Tibial artery (tissue), 4 donors: ENCODE results near the gene DHRS3.
A peak's percentile ranks its signal among the peaks of the same experiment; 100 is the strongest.
"Not testable (repeated sequence)": the region's sequence is repeated elsewhere in the genome, so short reads cannot be mapped to it uniquely, and the experiment has no call there.

Experiments used
- DNase-seq, 2 donors: peaks; one replicate each; pipeline ENCODE4 v3.0.0-alpha.2; 2019
- H3K27ac ChIP-seq, 2 donors: fragments of 200-600 bp; sonication (generic) in 1 of 2; 1 replicate in 1 of 2; 2 replicates in 1 of 2; pipeline ENCODE4 v1.5.1; 2018 to 2019; ENCODE audit warnings: mild to moderate bottlenecking in 1 of 2
- H3K27me3 ChIP-seq, 2 donors: fragments of 200-600 bp; sonication (generic) in 1 of 2; one replicate each; pipeline versions ENCODE4 v1.5.1 to v1.6.0; 2016 to 2019
- H3K36me3 ChIP-seq, 3 donors: fragments of 200-600 bp; sonication (generic) in 2 of 3; one replicate each; pipeline ENCODE4 v1.5.1; 2016 to 2019; ENCODE audit warnings: mild to moderate bottlenecking in 2 of 3
- H3K4me1 ChIP-seq, 4 donors: fragments of 200-600 bp; sonication (generic) in 2 of 4; 1 replicate in 3 of 4; 2 replicates in 1 of 4; pipeline ENCODE4 v1.5.1; 2016 to 2019
- H3K4me3 ChIP-seq, 2 donors: fragments of 200-600 bp; sonication (generic) in 1 of 2; 1 replicate in 1 of 2; 2 replicates in 1 of 2; pipeline ENCODE4 v1.5.1; 2018 to 2019; ENCODE audit warnings: mild to moderate bottlenecking in 2 of 2
- H3K9me3 ChIP-seq, 3 donors: fragments of 200-600 bp; sonication (generic) in 1 of 3; one replicate each; pipeline ENCODE4 v1.5.1; 2016 to 2019
- intact Hi-C: fragments of 100-400 bp; cut with DNase I; formaldehyde crosslinking; loops from one replicate; pipeline ENCODE4 v1.15.0; 2023; ENCODE audit warnings: low total_unique reads
- TF ChIP-seq, protein P1 (sequence below), 2 experiments: fragments of 200-600 bp in 1 of 2; fragments of 450-650 bp in 1 of 2; IDR thresholded peaks; one replicate each; pipeline ENCODE4 v1.5.1; 2017 to 2019; ENCODE audit warnings: antibody characterized with exemption in 2 of 2, mild to moderate bottlenecking in 1 of 2, moderate library complexity in 1 of 2

DHRS3 gene

DNA sequence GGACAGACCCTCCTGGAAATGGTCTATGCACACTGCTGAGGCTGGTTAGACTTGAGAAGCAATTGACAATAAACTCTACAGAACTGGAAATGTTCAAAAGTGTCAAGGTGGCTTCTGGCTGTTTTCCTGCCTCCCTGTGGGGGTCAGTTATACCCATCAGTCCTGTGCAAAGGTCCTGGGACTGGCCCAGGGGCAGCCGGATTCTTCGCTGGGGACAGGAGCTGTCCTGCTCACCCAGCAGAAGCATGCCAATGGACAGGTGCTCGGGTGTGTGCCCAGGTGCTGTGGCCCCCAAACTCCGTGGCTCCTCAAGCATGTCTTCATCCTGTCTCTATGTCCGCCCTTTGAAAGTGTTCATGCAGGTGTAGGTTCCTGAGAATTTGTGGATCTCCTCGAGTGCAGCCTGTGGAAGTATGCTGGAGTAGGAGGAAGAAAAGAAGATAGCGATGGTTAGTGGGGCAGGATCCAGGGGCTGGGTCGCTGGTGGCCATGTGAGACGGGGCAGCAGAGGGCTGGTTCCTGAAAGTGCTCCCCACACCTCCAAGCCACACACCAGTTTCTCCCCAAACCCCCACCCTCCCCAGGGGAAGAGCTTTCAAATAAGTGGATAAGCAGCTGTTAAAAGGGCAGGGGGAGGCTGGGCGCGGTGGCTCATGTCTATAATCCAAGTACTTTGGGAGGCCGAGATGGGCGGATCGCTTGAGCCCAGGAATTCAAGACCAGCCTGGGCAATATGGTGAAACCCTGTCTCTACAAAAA, 49.8 kb downstream of the DHRS3 start:
- peaks cover 0 to 38% (median 16%) of the 10 kb centered on the region in 4 donors for H3K4me1 ChIP-seq
- intact Hi-C loops: no loop called here
- H3K27me3 ChIP-seq: no peaks in the 10 kb centered on the region
- no peak overlapping the region for H3K4me3 ChIP-seq
- peaks cover 22 to 67% (median 55%) of the 10 kb centered on the region in 3 donors for H3K36me3 ChIP-seq
- TF ChIP-seq, protein P1, sequence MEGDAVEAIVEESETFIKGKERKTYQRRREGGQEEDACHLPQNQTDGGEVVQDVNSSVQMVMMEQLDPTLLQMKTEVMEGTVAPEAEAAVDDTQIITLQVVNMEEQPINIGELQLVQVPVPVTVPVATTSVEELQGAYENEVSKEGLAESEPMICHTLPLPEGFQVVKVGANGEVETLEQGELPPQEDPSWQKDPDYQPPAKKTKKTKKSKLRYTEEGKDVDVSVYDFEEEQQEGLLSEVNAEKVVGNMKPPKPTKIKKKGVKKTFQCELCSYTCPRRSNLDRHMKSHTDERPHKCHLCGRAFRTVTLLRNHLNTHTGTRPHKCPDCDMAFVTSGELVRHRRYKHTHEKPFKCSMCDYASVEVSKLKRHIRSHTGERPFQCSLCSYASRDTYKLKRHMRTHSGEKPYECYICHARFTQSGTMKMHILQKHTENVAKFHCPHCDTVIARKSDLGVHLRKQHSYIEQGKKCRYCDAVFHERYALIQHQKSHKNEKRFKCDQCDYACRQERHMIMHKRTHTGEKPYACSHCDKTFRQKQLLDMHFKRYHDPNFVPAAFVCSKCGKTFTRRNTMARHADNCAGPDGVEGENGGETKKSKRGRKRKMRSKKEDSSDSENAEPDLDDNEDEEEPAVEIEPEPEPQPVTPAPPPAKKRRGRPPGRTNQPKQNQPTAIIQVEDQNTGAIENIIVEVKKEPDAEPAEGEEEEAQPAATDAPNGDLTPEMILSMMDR (IDR thresholded peaks at IDR 0.05): no peak
- H3K9me3 ChIP-seq: peaks cover 0 to 4% (median 0%) of the 10 kb centered on the region in 3 donors
- H3K27ac ChIP-seq: peak overlapping the region in 1 of 2 donors; percentile 84
- no peak for DNase-seq

DNA sequence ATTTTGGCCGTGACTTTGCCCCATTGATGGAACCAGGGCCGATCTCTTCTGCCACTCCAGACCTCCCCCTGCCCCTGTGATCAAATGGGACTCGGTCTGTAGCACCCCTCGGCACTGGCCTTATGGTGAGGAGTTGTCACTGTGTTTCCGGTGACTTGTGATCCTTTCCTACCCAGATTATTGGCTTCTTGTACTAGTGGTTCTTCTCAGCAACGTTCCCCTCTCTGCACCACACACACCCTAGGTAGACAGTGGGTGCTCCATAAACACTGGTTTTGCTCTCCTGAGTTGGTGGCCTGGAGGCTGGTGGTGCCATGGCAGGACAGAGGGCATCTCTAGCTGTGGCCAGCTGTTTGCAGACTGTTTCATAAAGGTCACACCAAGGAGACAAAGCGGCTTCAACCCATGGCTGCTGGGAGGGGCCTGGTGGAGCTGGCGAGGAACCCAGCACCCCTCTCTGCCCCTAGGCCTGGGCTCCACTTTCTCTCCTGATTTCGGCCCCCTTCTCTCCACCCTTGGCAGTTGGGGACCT, 50.7 kb downstream of the DHRS3 start:
- intact Hi-C loops: no loop called here
- no peaks in the 10 kb centered on the region for H3K27me3 ChIP-seq
- peak overlapping the region; percentile 81 to 84 for H3K27ac ChIP-seq
- DNase-seq: no peak
- H3K4me3 ChIP-seq: no peak overlapping the region
- H3K9me3 ChIP-seq: peaks cover 0 to 7% (median 0%) of the 10 kb centered on the region in 3 donors
- H3K36me3 ChIP-seq: peaks cover 17 to 59% (median 47%) of the 10 kb centered on the region in 3 donors
- TF ChIP-seq, protein P1 (IDR thresholded peaks at IDR 0.05): no peak
- H3K4me1 ChIP-seq: peaks cover 0 to 33% (median 14%) of the 10 kb centered on the region in 4 donors

DNA sequence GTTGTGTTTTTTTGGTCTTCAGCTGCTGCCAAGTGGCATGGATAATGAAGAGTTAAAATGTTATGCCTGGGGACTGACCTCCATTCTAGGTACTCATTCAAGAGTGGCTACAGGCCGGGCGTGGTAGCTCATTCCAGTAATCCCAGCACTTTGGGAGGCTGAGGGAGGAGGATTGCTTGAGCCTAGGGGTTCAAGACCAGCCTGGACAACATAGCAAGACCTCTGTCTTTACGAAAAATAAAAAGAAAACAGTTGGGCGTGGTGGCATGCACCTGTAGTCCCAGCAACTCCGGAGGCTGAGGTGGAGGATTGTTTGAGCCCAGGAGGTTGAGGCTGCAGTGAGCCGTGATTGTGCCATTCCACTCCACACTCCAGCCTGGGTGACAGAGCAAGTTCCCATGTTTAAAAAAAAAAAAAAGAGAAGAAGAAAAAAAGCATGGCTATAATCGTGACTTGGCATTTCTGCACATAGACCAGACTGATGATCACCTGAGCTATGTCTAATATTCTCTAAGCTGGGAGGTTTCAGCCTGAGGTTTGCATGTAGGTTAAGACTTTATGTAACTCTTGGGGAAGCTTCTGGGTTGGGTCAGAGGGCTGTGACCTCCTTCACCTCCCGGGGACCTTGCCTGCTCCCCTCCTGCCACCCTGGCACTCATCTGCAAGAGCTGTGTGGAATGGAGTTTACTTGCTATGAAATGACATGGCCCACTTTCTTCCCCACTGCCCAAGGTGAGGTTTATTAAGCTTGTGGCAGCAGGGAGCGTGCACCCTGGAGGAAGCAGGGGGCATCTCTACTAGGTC, 51.3 kb downstream of the DHRS3 start:
- intact Hi-C loops: no loop called here
- TF ChIP-seq, protein P1 (IDR thresholded peaks at IDR 0.05): no peak
- Histone ChIP-seq H3K27ac (peak overlapping the region; percentile 81 to 84), H3K36me3 (peaks cover 12 to 52% (median 40%) of the 10 kb centered on the region in 3 donors), H3K4me3 (no peak overlapping the region), H3K4me1 (peaks cover 0 to 33% (median 14%) of the 10 kb centered on the region in 4 donors), H3K9me3 (peaks cover 0 to 7% (median 0%) of the 10 kb centered on the region in 3 donors), H3K27me3 (no peaks in the 10 kb centered on the region)
- DNase-seq: no peak

DNA sequence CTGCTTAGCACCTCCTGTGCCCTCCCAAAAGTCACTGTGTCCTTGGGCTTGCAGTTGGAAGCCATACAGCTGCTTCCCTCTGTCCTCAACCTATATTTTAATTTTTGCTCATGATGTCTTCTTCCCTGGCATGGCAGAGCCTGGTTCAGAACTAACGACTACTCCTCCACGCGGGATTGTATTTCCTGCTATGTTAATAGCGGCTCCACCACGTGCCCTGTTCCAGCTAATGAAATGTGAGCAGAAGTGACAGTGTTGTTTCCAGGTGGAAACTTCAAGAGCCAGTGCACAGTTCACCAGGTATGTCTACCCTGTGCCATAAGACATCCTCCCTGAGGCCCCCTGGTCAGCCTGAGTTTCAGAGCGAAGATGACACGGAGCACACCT, 52.1 kb downstream of the DHRS3 start:
- H3K27ac ChIP-seq: peak overlapping the region; percentile 81 to 84
- no peak for DNase-seq
- H3K9me3 ChIP-seq: peaks cover 0 to 7% (median 0%) of the 10 kb centered on the region in 3 donors
- intact Hi-C loops: no loop called here
- peaks cover 0 to 33% (median 14%) of the 10 kb centered on the region in 4 donors for H3K4me1 ChIP-seq
- H3K4me3 ChIP-seq: no peak overlapping the region
- TF ChIP-seq, protein P1 (IDR thresholded peaks at IDR 0.05): no peak
- H3K36me3 ChIP-seq: peaks cover 11 to 45% (median 33%) of the 10 kb centered on the region in 3 donors
- no peaks in the 10 kb centered on the region for H3K27me3 ChIP-seq

DNA sequence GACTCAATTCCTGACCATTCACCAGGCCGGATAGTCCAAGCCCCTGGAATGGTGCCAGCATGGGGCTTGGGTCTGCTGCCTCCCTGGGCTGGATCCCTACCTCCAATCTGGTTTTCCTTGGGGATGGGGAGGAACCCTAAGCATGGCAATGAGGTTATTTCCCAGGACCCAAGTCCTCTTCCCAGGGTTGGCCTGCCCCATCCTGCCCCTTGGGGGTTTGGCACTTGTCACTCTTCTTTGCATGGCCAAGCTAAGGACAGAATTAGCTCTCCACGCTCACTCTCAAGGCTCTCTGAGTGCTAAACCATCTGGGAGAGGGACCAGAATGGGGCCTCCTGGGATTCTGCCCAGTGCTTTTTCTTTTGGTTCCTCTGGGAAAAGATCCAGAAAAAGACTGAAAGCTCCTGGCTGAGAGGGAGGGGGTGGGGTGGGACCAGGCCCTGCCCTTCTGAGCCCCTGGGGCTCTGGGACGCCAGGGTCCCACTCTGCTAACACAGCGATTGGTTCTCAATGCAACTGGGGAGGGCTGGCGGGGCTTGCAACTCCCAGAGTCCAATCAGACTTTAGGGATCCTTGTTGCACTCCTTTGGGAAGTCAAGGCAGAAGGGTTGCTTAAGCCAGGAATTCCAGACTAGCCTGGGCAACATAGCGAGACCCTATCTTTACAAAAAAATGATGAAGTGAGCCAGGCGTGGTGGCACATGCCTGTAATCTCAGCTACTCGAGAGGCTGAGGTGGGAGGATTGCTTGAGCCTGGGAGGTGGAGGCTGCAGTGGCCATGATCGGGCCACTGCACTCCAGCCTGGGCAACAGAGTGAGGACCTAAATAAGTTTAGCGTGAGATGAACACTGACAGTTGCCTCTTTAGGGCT, 52.7 kb downstream of the DHRS3 start:
- Histone ChIP-seq H3K36me3 (peaks cover 9 to 38% (median 26%) of the 10 kb centered on the region in 3 donors), H3K27me3 (no peaks in the 10 kb centered on the region), H3K9me3 (peaks cover 0 to 7% (median 0%) of the 10 kb centered on the region in 3 donors), H3K27ac (peak overlapping the region; percentile 81 to 84), H3K4me1 (peaks cover 0 to 33% (median 14%) of the 10 kb centered on the region in 4 donors), H3K4me3 (no peak overlapping the region)
- peak in 1 of 2 donors; percentile 91 for DNase-seq
- TF ChIP-seq, protein P1 (IDR thresholded peaks at IDR 0.05): no peak
- intact Hi-C loops: no loop called here

DNA sequence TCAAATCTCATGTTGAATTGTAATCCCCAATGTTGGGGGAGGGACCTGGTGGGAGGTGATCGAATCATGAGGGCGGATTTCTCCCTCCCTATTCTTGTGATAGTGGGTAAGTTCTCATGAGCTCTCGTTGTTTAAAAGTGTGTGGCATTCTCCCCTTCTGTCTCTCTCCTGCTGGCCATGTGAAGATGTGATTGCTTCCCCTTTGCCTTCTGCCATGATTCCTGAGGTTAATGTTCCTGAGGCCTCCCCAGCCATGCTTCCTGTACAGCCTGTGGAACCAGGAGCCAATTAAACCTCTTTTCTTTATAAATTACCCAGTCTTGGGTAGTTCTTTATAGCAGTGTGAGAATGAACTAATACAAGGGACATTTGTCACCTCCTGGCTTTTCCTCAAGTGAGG, 53.8 kb downstream of the DHRS3 start:
- DNase-seq, intact Hi-C loops, H3K9me3 ChIP-seq, H3K4me3 ChIP-seq, H3K27me3 ChIP-seq: not testable (repeated sequence)
- Histone ChIP-seq H3K36me3 (peaks cover 9 to 28% (median 21%) of the 10 kb centered on the region in 3 donors), H3K27ac (peak overlapping the region; percentile 81 to 84), H3K4me1 (peaks cover 0 to 33% (median 14%) of the 10 kb centered on the region in 4 donors)
